BJ (cell line): ENCODE data around the gene PDZK1IP1. TPM values are rescaled to one million over a fixed set of nuclear protein-coding genes. Genes with fewer than 3 reads are reported as not detected.

ENCODE experiments used
- CTCF ChIA-PET: fragments of 350-600 bp; formaldehyde crosslinking; extraction: SDS; loops from one replicate; lab custom pipeline; 2021; ENCODE audit warnings: antibody characterized with exemption, inconsistent platforms; lab: Yijun Ruan, JAX
- POLR2A ChIA-PET: fragments of 300-600 bp; sonication (Branson Sonifier 250); formaldehyde crosslinking; extraction: SDS; loops from one replicate; lab custom pipeline; 2021; ENCODE audit warnings: antibody characterized with exemption; lab: Charles Lee
- DNase-seq: peaks from one replicate; pipeline ENCODE4 v3.0.0-alpha.2; 2011; ENCODE audit warnings: low read depth
- H3K27me3 ChIP-seq: 2 replicates; pipeline ENCODE4 v1.6.0; 2011; ENCODE audit warnings: low read length; ENCODE audit not compliant: control insufficient read depth, insufficient read depth
- H3K36me3 ChIP-seq: 2 replicates; pipeline ENCODE4 v1.5.1; 2011; ENCODE audit warnings: low read length; ENCODE audit not compliant: control insufficient read depth, insufficient read depth
- H3K4me3 ChIP-seq: 2 replicates; pipeline ENCODE4 v1.5.1; 2011; ENCODE audit warnings: low read depth, mild to moderate bottlenecking, control low read depth, low read length
- CTCF ChIP-seq: IDR thresholded peaks from 2 replicates; pipeline ENCODE4 v1.5.1; 2011; ENCODE audit warnings: low read depth, mild to moderate bottlenecking, control low read depth, inconsistent platforms, low read length, moderate library complexity; ENCODE audit not compliant: insufficient read depth
- polyA plus RNA-seq: library from polyadenylated mRNA; depleted of rRNA; stranded (reverse); fragments of >200 nt; gene quantifications from 2 replicates; pipeline ENCODE4 v1.2.3, GENCODE V29; 2011

PDZK1IP1 gene
- polyA plus RNA-seq, 1 experiment = not detected

- no peak for DNase-seq
- Histone ChIP-seq H3K4me3 (no peak overlapping the region), H3K27me3 (peaks cover 82% of the 10 kb centered on the region), H3K36me3 (no peaks in the 10 kb centered on the region)
- CTCF ChIA-PET = interaction anchor here (1.0 kb wide), 1 partner anchor 50 kb away, joined by 3 read pairs; no protein-coding TSS in a partner anchor
- no peak for TF ChIP-seq CTCF
- POLR2A ChIA-PET = no interaction called here
Measured at GRCh38 chr1:47229031-47229885, 39.4 kb upstream of the PDZK1IP1 start.

GRCh38 chr1:47228644-47229030 lies 38.8 kb upstream of the PDZK1IP1 start:
- no peak for DNase-seq
- Histone ChIP-seq H3K27me3 (peaks cover 85% of the 10 kb centered on the region), H3K36me3 (no peaks in the 10 kb centered on the region), H3K4me3 (no peak overlapping the region)
- TF ChIP-seq CTCF = no peak
- CTCF ChIA-PET = interaction anchor here (0.5 to 1.0 kb wide), 2 partner anchors 49 to 700 kb away, joined by 3 read pairs; no protein-coding TSS in a partner anchor
- POLR2A ChIA-PET = no interaction called here

GRCh38 chr1:47227341-47228232 lies 37.8 kb upstream of the PDZK1IP1 start:
- ChIA-PET POLR2A (no interaction called here), CTCF (interaction anchor here (0.6 to 1.6 kb wide), 3 partner anchors 14 to 45 kb away, joined by 3 to 4 read pairs (median 3); no protein-coding TSS in a partner anchor)
- peaks cover 87% of the 10 kb centered on the region for H3K27me3 ChIP-seq
- H3K36me3 ChIP-seq = no peaks in the 10 kb centered on the region
- DNase-seq = no peak
- TF ChIP-seq CTCF = no peak
- H3K4me3 ChIP-seq = no peak overlapping the region

DNA sequence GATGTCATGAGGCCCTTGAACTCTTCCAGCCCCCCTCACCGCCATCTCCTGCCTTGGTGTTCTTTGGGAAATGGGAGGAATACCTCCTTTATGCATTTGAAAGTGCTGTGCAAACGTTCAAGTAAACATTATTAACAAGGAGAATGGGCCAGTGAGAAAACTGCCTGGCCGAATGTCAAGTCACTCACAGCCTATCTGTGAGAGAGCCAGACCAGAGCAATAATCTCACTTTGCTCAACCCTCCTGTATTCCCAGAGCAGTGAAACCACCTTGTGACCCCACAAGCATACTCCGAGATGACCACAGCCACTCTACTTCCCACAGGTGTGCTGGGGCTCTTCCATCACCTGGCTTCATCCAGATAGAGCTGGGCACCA lies 37.0 kb upstream of the PDZK1IP1 start:
- TF ChIP-seq CTCF = no peak
- no peak overlapping the region for H3K4me3 ChIP-seq
- CTCF ChIA-PET = interaction anchor here (1.0 to 1.6 kb wide), 2 partner anchors 34 to 44 kb away, joined by 3 to 4 read pairs; no protein-coding TSS in a partner anchor
- no peaks in the 10 kb centered on the region for H3K36me3 ChIP-seq
- POLR2A ChIA-PET = no interaction called here
- peaks cover 82% of the 10 kb centered on the region for H3K27me3 ChIP-seq
- DNase-seq = no peak
